Suprapubic skin (tissue), 4 donors: ENCODE results near the gene AKAP13. TPM values are rescaled to one million over a fixed set of nuclear protein-coding genes. Genes with fewer than 3 reads are reported as not detected.
"Not testable (repeated sequence)": the region's sequence is repeated elsewhere in the genome, so short reads cannot be mapped to it uniquely, and the experiment has no call there.

Experiments
- DNase-seq, 2 donors: peaks; one replicate each; pipeline ENCODE4 v3.0.0-alpha.2; 2019; ENCODE audit warnings: low spot score in 2 of 2
- H3K27ac ChIP-seq: fragments of 200-600 bp; sonication (generic); one replicate; pipeline ENCODE4 v1.5.1; 2019
- H3K27me3 ChIP-seq: fragments of 200-600 bp; sonication (generic); one replicate; pipeline ENCODE4 v1.5.1; 2019
- H3K36me3 ChIP-seq: fragments of 200-600 bp; sonication (generic); one replicate; pipeline ENCODE4 v1.5.1; 2019
- H3K4me1 ChIP-seq: fragments of 200-600 bp; sonication (generic); one replicate; pipeline ENCODE4 v1.5.1; 2019
- H3K4me3 ChIP-seq: fragments of 200-600 bp; sonication (generic); one replicate; pipeline ENCODE4 v1.5.1; 2019; ENCODE audit warnings: mild to moderate bottlenecking
- H3K9me3 ChIP-seq: fragments of 200-600 bp; sonication (generic); one replicate; pipeline ENCODE4 v1.5.1; 2019
- EP300 ChIP-seq: sonication (generic); formaldehyde crosslinking; IDR thresholded peaks from one replicate; pipeline ENCODE4 v1.6.1; 2017; ENCODE audit warnings: antibody characterized with exemption
- POLR2A ChIP-seq, 2 donors: fragments of 450-650 bp; IDR thresholded peaks; one replicate each; pipeline ENCODE4 v1.6.1; 2017; ENCODE audit warnings: antibody characterized with exemption in 2 of 2, mild to moderate bottlenecking in 2 of 2, moderate library complexity in 2 of 2
- POLR2AphosphoS5 ChIP-seq, 3 donors: sonication (generic); formaldehyde crosslinking; IDR thresholded peaks; one replicate each; pipeline ENCODE4 v1.6.1; 2017; ENCODE audit warnings: antibody characterized with exemption in 3 of 3
- WGBS: methylation state at CpG from one replicate; pipeline ENCODE4 v1.1.5; 2018; 5-methylcytosine and 5-hydroxymethylcytosine counted together
- total RNA-seq, 4 donors: library from RNA; depleted of rRNA; stranded (reverse); fragments of >200 nt; gene quantifications; one replicate each; pipeline ENCODE4 v1.1.0, GENCODE V29; 2016
- TF ChIP-seq, protein P1 (sequence below), 2 donors: fragments of 200-600 bp in 1 of 2; fragments of 450-650 bp in 1 of 2; sonication (generic) in 1 of 2; IDR thresholded peaks; one replicate each; pipeline ENCODE4 v1.5.1; 2016 to 2019; ENCODE audit warnings: antibody characterized with exemption in 2 of 2, mild to moderate bottlenecking in 1 of 2, moderate library complexity in 1 of 2

The AKAP13 gene
- total RNA-seq, 4 donors from 2014 or later, result 124 to 249 (median 163) TPM

GRCh38 chr15:85582131-85583079 lies 202.0 kb downstream of the AKAP13 start:
- DNase-seq, result peak in 1 of 2 donors; percentile 77
- Histone ChIP-seq H3K4me3 (peak overlapping the region; percentile 45), H3K9me3 (no peaks in the 10 kb centered on the region), H3K36me3 (peaks cover 35% of the 10 kb centered on the region), H3K4me1 (peaks cover 56% of the 10 kb centered on the region), H3K27ac (peak overlapping the region; percentile 89), H3K27me3 (no peaks in the 10 kb centered on the region)
- whole genome bisulfite sequencing, result 51% methylated on average over 10 of the region's 10 CpGs
- peak in 2 of 3 donors; percentile 32 to 43 for TF ChIP-seq POLR2AphosphoS5 (IDR thresholded peaks at IDR 0.05)
- peak in 1 of 2 donors; percentile 51 for TF ChIP-seq POLR2A (IDR thresholded peaks at IDR 0.05)
- no peak for TF ChIP-seq EP300

GRCh38 chr15:85583442-85583841 lies 203.0 kb downstream of the AKAP13 start:
- Histone ChIP-seq H3K4me3 (peak overlapping the region; percentile 45), H3K4me1 (peaks cover 65% of the 10 kb centered on the region), H3K27ac (peak overlapping the region; percentile 89), H3K36me3 (peaks cover 31% of the 10 kb centered on the region), H3K27me3 (no peaks in the 10 kb centered on the region), H3K9me3 (no peaks in the 10 kb centered on the region)
- WGBS, result 46% methylated on average over 4 of the region's 4 CpGs
- TF ChIP-seq EP300 (no peak), POLR2AphosphoS5 (IDR thresholded peaks at IDR 0.05) (no peak), POLR2A (IDR thresholded peaks at IDR 0.05) (no peak)
- TF ChIP-seq, protein P1, sequence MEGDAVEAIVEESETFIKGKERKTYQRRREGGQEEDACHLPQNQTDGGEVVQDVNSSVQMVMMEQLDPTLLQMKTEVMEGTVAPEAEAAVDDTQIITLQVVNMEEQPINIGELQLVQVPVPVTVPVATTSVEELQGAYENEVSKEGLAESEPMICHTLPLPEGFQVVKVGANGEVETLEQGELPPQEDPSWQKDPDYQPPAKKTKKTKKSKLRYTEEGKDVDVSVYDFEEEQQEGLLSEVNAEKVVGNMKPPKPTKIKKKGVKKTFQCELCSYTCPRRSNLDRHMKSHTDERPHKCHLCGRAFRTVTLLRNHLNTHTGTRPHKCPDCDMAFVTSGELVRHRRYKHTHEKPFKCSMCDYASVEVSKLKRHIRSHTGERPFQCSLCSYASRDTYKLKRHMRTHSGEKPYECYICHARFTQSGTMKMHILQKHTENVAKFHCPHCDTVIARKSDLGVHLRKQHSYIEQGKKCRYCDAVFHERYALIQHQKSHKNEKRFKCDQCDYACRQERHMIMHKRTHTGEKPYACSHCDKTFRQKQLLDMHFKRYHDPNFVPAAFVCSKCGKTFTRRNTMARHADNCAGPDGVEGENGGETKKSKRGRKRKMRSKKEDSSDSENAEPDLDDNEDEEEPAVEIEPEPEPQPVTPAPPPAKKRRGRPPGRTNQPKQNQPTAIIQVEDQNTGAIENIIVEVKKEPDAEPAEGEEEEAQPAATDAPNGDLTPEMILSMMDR (IDR thresholded peaks at IDR 0.05), result no peak
- DNase-seq, result no peak

GRCh38 chr15:85583923-85584390 lies 203.6 kb downstream of the AKAP13 start:
- H3K27me3 ChIP-seq, result no peaks in the 10 kb centered on the region
- TF ChIP-seq POLR2AphosphoS5 (IDR thresholded peaks at IDR 0.05) (no peak), EP300 (no peak), POLR2A (IDR thresholded peaks at IDR 0.05) (no peak)
- TF ChIP-seq, protein P1 (IDR thresholded peaks at IDR 0.05), result no peak
- H3K27ac ChIP-seq, result peak overlapping the region; percentile 89
- 24% methylated on average over 3 of the region's 3 CpGs for WGBS
- H3K36me3 ChIP-seq, result peaks cover 32% of the 10 kb centered on the region
- DNase-seq, result peak in 1 of 2 donors; percentile 74
- no peaks in the 10 kb centered on the region for H3K9me3 ChIP-seq
- peaks cover 70% of the 10 kb centered on the region for H3K4me1 ChIP-seq
- H3K4me3 ChIP-seq, result peak overlapping the region; percentile 45

DNA sequence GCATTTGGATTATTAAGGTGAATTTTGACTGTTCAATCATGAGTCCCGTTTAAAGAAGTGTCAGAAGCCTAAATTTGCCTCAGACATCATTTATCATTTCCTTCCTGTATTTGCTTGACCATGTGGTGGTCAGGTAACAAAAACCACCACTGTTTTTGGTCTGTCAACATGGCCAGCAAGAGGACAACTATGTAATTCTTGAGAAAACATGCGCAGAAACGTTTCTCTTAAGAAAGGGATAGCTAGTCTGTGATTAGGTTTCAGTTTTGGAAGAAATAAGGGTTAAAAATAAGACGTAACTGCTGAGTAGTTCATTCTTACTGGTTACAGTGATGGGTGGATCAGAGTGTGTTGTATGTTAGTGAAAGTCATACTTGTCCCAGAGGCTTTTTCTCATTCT lies 204.5 kb downstream of the AKAP13 start:
- DNase-seq, result no peak
- H3K4me3 ChIP-seq, result peak overlapping the region; percentile 45
- peaks cover 23% of the 10 kb centered on the region for H3K36me3 ChIP-seq
- no peaks in the 10 kb centered on the region for H3K27me3 ChIP-seq
- H3K9me3 ChIP-seq, result no peaks in the 10 kb centered on the region
- peaks cover 72% of the 10 kb centered on the region for H3K4me1 ChIP-seq
- no peak overlapping the region for H3K27ac ChIP-seq
- TF ChIP-seq POLR2A (IDR thresholded peaks at IDR 0.05), result no peak
- TF ChIP-seq POLR2AphosphoS5 (IDR thresholded peaks at IDR 0.05), result no peak
- TF ChIP-seq EP300, result no peak
- TF ChIP-seq, protein P1 (IDR thresholded peaks at IDR 0.05), result no peak
- WGBS, result 50% methylated on average over 4 of the region's 4 CpGs

DNA sequence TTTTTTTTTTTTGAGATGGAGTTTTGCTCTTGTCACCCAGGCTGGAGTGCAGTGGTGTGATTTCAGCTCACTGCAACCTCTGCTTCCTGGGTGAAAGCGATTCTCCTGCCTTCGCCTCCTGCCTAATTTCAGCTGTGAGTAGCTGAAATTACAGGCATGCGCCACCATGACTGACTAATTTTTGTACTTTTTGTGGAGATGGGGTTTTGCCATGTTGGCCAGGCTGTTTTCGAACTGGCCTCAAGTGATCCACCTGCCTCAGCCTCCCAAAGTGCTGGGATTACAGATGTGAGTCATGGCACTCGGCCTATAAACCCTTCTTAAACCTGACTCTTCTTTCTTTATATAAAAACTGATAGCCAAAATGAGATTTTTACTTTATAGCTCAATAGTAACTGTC lies 205.8 kb downstream of the AKAP13 start:
- H3K9me3 ChIP-seq, H3K27ac ChIP-seq, H3K27me3 ChIP-seq, DNase-seq, H3K4me3 ChIP-seq: not testable (repeated sequence)
- Histone ChIP-seq H3K4me1 (peaks cover 75% of the 10 kb centered on the region), H3K36me3 (peaks cover 14% of the 10 kb centered on the region)
- 92% methylated on average over 5 of the region's 5 CpGs for WGBS

DNA sequence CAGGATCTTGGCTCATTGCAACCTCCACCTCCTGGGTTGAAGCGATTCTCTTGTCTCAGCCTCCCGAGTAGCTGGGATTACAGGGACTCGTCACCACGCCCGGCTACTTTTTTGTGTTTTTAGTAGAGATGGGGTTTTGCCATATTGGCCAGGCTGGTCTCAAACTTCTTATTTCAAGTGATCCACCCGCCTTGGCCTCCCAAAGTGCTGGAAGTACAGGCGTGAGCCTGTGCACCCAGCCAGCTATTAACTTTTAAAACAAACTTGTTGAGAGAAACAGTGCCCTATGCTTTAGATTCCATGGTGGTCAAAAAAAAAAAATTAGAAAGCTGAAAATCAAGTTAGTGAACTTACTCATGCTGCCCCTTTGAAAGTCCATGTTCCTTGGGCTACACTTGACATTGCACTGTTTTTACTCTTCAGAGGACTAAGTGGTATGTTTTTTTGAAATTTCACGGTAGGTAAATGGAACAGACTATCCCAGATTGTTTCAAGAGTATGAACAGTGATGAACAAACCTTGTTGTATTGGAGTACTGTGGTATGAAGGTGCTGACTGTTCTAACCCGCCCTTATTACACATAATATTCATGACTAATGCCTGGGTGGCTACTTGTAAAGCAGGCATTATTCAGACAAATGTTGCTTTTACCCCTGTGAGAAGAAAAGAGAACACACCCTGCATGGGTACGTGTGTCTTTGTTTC lies 207.5 kb downstream of the AKAP13 start:
- TF ChIP-seq, protein P1 (IDR thresholded peaks at IDR 0.05), result no peak
- no peak for TF ChIP-seq EP300
- no peak for TF ChIP-seq POLR2A (IDR thresholded peaks at IDR 0.05)
- no peak for TF ChIP-seq POLR2AphosphoS5 (IDR thresholded peaks at IDR 0.05)
- H3K36me3 ChIP-seq, result peaks cover 7% of the 10 kb centered on the region
- WGBS, result 82% methylated on average over 10 of the region's 10 CpGs
- H3K27me3 ChIP-seq, result no peaks in the 10 kb centered on the region
- peak overlapping the region; percentile 84 for H3K27ac ChIP-seq
- H3K4me1 ChIP-seq, result peaks cover 70% of the 10 kb centered on the region
- no peak overlapping the region for H3K4me3 ChIP-seq
- DNase-seq, result no peak
- H3K9me3 ChIP-seq, result no peaks in the 10 kb centered on the region
